Measurements from ENCODE around the gene RWDD1.

The RWDD1 gene

DNA sequence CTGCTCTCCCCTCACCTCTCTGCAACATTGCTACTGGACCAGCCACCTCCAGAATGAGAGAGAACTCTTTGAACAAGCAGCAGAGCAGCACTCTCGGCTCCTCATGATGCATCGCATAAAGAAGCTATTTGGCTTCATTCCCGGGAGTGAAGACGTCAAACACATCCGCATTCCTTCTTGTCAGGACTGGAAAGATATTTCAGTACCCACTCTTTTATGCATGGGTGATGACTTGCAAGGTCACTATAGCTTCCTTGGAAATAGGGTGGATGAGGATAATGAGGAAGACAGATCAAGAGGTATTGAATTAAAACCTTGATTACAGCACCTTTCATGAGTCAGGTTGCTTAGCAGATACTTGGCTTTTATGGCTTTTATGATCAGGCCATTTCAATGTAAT is 13.4 kb upstream of the RWDD1 start:
- peak; percentile 96 for DNase-seq (ENCODE audit: low read depth)
- TF ChIP-seq, protein P1, sequence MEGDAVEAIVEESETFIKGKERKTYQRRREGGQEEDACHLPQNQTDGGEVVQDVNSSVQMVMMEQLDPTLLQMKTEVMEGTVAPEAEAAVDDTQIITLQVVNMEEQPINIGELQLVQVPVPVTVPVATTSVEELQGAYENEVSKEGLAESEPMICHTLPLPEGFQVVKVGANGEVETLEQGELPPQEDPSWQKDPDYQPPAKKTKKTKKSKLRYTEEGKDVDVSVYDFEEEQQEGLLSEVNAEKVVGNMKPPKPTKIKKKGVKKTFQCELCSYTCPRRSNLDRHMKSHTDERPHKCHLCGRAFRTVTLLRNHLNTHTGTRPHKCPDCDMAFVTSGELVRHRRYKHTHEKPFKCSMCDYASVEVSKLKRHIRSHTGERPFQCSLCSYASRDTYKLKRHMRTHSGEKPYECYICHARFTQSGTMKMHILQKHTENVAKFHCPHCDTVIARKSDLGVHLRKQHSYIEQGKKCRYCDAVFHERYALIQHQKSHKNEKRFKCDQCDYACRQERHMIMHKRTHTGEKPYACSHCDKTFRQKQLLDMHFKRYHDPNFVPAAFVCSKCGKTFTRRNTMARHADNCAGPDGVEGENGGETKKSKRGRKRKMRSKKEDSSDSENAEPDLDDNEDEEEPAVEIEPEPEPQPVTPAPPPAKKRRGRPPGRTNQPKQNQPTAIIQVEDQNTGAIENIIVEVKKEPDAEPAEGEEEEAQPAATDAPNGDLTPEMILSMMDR (conservative IDR thresholded peaks at IDR 0.05; ENCODE audit: low read length) = no peak
- no peak overlapping the region for H3K4me3 ChIP-seq (ENCODE audit: low read length)

DNA sequence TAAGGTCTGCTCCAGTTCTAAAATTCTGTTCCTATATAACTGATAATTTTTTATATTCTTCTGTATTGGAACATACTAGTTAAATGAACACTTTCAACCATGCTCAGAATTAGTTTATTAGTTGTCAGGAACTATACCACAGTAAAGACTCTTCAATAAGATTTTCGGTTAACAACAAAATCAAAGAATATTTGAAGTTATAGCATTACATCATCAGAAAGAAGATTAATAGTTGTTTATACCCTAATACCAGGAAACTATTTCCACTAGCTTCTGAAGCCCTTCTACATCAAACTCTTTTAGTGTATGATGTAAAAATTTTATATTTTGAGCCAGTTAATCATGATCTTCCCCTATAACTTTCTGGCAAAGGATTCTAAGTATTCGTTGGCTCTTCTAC is 11.2 kb upstream of the RWDD1 start:
- H3K4me3 ChIP-seq (ENCODE audit: low read length) = no peak overlapping the region
- TF ChIP-seq, protein P1 (conservative IDR thresholded peaks at IDR 0.05; ENCODE audit: low read length) = no peak
- DNase-seq (ENCODE audit: low read depth) = no peak

DNA sequence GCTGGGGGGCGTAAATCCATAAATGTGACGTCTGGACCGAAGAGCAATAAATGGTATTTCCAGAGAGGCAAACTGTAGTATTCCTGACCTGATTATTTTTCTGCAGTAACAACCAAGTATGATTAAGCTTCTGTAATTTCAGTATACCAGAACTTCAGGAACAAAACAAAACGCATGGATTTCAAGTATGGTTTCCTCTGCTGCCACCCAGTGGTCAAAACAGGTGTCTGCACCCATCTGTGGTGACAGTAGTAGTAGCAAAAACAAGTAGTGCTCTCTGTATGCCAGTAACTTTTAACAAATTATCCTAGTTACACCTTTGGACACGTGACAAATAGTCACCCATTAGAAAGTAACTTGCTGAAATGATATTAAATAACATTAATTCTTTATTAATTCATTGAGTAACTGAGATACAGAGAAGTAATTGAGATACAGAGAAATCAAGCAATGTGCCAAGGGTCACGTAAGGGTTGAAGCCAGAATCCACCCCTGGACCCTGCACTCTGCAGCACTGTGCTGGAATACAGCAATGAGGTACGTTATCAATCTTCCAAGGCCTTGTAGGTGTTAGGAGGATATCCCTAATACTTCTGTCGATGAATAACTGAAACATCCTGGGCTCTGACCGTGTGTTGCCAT is 9.8 kb upstream of the RWDD1 start:
- H3K4me3 ChIP-seq (ENCODE audit: low read length) = peak overlapping the region; percentile 26; the same call in 1 of the 2 replicates

DNA sequence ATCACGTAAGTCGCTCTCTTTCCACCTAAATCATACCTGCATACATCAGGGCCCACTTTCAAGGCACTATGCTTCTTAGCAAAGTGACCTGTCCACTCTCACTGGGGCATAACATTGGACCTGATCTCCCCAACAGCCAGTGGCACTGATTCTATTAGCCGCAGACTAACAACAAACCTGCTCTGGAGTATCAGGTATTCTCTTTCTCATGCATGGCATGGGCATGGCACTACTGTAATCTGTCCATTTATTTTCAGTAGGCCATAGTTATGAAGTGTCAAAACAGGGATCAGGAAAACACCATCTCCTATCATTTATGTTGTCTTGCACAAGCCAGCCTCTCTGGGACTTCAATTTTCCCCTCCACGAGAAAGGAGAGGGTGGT is 9.3 kb upstream of the RWDD1 start:
- no peak for DNase-seq (ENCODE audit: low read depth)
- TF ChIP-seq, protein P1 (conservative IDR thresholded peaks at IDR 0.05; ENCODE audit: low read length) = no peak
- no peak overlapping the region for H3K4me3 ChIP-seq (ENCODE audit: low read length)

More for the DNA sequence above, 9.8 kb upstream of the RWDD1 start:
- peak; percentile 69 for DNase-seq (ENCODE audit: low read depth)
- TF ChIP-seq, protein P1 (conservative IDR thresholded peaks at IDR 0.05; ENCODE audit: low read length) = peak; percentile 98

DNA sequence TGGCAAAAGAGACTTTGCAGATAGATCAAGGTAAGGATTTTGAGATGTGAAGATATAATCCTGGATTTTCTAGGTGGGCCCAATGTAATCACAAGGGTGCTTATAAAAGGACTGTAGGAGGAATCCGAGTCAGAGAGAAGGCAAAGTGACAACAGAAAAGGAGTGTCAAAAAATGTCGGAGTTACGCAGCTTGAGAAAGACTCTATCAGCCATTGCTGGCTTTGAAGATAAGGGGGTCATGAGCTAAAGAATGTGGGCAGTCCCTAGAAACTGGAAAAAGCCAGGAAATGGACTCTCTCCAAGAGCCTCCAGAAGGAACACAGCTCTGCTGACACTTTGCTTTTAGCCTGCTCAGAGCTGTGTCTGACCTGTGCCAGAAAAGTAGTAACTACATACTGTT is 8.7 kb upstream of the RWDD1 start:
- TF ChIP-seq, protein P1 (conservative IDR thresholded peaks at IDR 0.05; ENCODE audit: low read length) = no peak
- DNase-seq (ENCODE audit: low read depth) = no peak
- no peak overlapping the region for H3K4me3 ChIP-seq (ENCODE audit: low read length)

DNA sequence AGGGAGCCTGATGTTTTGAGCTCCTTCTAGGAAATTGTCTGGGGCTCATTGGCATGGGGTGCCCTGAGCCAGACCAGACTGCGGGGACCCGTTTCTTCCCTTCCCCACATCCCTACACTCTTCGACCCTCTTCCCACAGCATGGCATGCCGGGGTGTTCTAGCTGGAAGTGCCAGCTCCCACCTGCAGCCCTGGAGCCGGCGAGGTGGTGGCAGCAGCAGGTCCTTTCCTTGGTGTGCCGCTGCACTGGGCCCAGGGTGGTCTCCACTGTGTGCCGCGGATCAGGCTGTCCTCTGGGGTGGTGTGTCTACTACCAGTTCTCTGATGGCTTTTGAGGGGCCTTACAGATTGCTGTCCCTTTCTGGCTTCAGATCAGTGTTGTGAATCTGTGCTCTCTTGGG is 7.5 kb upstream of the RWDD1 start:
- no peak for DNase-seq (ENCODE audit: low read depth)
- TF ChIP-seq, protein P1 (conservative IDR thresholded peaks at IDR 0.05; ENCODE audit: low read length) = no peak
- no peak overlapping the region for H3K4me3 ChIP-seq (ENCODE audit: low read length)

DNA sequence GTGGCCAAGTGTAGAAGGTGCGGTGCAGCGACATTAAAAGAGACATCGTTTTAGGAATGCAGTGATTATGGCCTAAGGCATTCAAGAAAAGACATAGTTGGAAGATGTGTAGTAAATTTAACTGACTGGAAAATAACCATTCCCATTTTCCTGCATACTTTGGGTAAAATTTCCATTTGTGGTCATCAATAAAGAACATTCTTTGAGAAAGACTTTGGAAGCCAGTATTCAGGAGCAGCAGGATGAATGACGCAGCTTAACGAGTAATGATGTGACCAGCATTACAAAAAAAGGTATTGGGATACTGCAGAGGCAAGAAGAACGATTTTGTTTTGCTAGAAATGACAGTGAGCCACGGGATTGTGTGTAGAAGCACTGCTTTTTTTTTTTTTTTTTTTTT is 7.0 kb upstream of the RWDD1 start:
- no peak overlapping the region for H3K4me3 ChIP-seq (ENCODE audit: low read length)
- peak; percentile 77 for DNase-seq (ENCODE audit: low read depth)
- TF ChIP-seq, protein P1 (conservative IDR thresholded peaks at IDR 0.05; ENCODE audit: low read length) = no peak

Data from AG10803 (cell line).